ENCODE measurements around the gene EYA2. TPM values are rescaled to one million over a fixed set of nuclear protein-coding genes. Genes with fewer than 3 reads are reported as not detected.

EYA2 gene
- total RNA-seq, 1 experiment from 2014 or later: 0.74 TPM

DNA sequence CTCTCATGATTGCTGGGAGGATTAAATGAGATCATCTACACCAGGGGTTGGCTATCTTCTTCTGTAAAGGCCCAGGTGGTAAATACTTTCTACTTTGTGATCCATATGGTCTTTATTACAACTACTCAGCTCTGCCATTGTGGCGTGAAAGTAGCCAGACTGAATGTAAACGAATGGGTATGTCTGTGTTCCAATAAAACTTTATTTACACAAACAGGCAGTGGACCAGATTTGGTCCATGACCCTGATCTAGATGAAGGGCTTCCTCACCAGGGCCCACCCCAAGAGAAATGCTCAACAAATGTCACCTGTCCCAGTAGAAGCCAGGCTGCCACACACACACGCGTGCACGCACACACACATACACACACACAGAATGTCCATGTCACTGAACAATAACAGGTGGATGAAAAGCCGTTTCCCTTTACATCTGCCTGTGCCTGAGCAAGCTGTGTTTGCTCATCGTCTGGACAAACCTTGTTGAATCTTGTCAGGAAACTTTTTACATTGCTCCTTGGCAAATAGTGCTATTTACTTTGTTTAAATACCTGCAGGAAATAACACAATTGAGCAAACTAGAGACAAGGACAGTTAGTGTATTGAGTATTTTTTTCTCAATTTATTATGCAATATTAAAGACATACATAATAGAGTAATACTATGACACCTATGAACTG lies 114.3 kb downstream of the EYA2 start:
- H3K27ac Mint-ChIP-seq: no peak overlapping the region; a peak in 1 of 7 replicates
- H4K8ac ChIP-seq (replicated peaks; ENCODE audit: insufficient read length, low read depth, low read length): no peak overlapping the region

More for the DNA sequence above, 114.3 kb downstream of the EYA2 start:
- Histone ChIP-seq H2BK15ac (ENCODE audit: low read depth, low read length) (no peak overlapping the region), H3K4ac (ENCODE audit: low read depth, low read length) (no peak overlapping the region), H2AFZ (ENCODE audit: low read length) (no peak overlapping the region), H3T11ph (ENCODE audit: low read length) (no peak overlapping the region), H4K91ac (ENCODE audit: insufficient read length, low read depth, low read length) (no peak overlapping the region), H2BK120ac (ENCODE audit: low read depth, low read length, poor library complexity, severe bottlenecking) (no peak overlapping the region), H2AK5ac (ENCODE audit: insufficient read length, low read length) (no peak overlapping the region), H4K5ac (ENCODE audit: insufficient read length, low read depth, low read length) (no peak overlapping the region), H3K23ac (ENCODE audit: insufficient read length, low read depth, low read length) (no peak overlapping the region), H3K27me3 (ENCODE audit: insufficient read depth, low read length) (no peaks in the 10 kb centered on the region), H3K56ac (ENCODE audit: insufficient read length, low read depth, low read length) (no peak overlapping the region), H3K18ac (ENCODE audit: insufficient read length, low read depth, low read length) (no peak overlapping the region), H4K20me1 (ENCODE audit: control insufficient read depth, insufficient read depth, insufficient read length) (no peaks in the 10 kb centered on the region), H2BK5ac (ENCODE audit: insufficient read length, low read length) (no peak overlapping the region), H3K4me2 (ENCODE audit: insufficient read depth, insufficient read length, low read length) (no peak overlapping the region), H3K23me2 (ENCODE audit: insufficient read length, low read depth, low read length, poor library complexity, severe bottlenecking) (no peaks in the 10 kb centered on the region), H3K79me1 (ENCODE audit: insufficient read depth, low read depth, low read length, poor library complexity, severe bottlenecking) (no peaks in the 10 kb centered on the region), H3K27ac (ENCODE audit: insufficient read length, low read depth, low read length) (no peak overlapping the region), H3K9me3 (ENCODE audit: control insufficient read depth, low read depth, low read length) (no peaks in the 10 kb centered on the region), H2BK12ac (ENCODE audit: insufficient read length, low read depth, low read length) (no peak overlapping the region), H3K79me2 (ENCODE audit: insufficient read depth, low read length) (no peaks in the 10 kb centered on the region), H3K4me1 (ENCODE audit: insufficient read depth, low read length) (no peaks in the 10 kb centered on the region; the same call in 1 of the 2 replicates), H2BK20ac (ENCODE audit: low read depth, low read length, poor library complexity, severe bottlenecking) (no peak overlapping the region), H3K14ac (ENCODE audit: insufficient read depth, low read length) (no peak overlapping the region), H3K9ac (ENCODE audit: extremely low read depth, insufficient read length, low read length) (no peak overlapping the region)
- H3K9me3 Mint-ChIP-seq: peaks cover 0 to 1% of the 10 kb centered on the region in 2 experiments; a peak in 3 of 5 replicates
- H3K4me3 Mint-ChIP-seq: no peak overlapping the region
- H3K27me3 Mint-ChIP-seq (ENCODE audit: low read depth): peaks cover 4% of the 10 kb centered on the region
- WGBS (ENCODE audit: extremely low coverage, insufficient read length, low lambda C conversion rate): no CpG with 5 or more reads among the region's 7 CpGs
- peaks cover 0 to 5% (median 0%) of the 10 kb centered on the region in 3 experiments; a peak in 2 of 7 replicates for H3K36me3 Mint-ChIP-seq (ENCODE audit: insufficient read depth in 1 of 3, low read depth in 3 of 3)
- H3K4me1 Mint-ChIP-seq: peaks cover 2 to 4% of the 10 kb centered on the region in 2 experiments; a peak in 3 of 4 replicates
- no peak for DNase-seq
- TF ChIP-seq, protein P1, sequence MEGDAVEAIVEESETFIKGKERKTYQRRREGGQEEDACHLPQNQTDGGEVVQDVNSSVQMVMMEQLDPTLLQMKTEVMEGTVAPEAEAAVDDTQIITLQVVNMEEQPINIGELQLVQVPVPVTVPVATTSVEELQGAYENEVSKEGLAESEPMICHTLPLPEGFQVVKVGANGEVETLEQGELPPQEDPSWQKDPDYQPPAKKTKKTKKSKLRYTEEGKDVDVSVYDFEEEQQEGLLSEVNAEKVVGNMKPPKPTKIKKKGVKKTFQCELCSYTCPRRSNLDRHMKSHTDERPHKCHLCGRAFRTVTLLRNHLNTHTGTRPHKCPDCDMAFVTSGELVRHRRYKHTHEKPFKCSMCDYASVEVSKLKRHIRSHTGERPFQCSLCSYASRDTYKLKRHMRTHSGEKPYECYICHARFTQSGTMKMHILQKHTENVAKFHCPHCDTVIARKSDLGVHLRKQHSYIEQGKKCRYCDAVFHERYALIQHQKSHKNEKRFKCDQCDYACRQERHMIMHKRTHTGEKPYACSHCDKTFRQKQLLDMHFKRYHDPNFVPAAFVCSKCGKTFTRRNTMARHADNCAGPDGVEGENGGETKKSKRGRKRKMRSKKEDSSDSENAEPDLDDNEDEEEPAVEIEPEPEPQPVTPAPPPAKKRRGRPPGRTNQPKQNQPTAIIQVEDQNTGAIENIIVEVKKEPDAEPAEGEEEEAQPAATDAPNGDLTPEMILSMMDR (conservative IDR thresholded peaks at IDR 0.05): no peak
